Measurements from ENCODE around the gene ANKRD36.
"Not testable (repeated sequence)": the region's sequence is repeated elsewhere in the genome, so short reads cannot be mapped to it uniquely, and the experiment has no call there.

The ANKRD36 gene

GRCh38 chr2:97267411-97268074 lies 154.6 kb downstream of the ANKRD36 start:
- H3K4me2 ChIP-seq (ENCODE audit: low read length), result no peak overlapping the region
- H3K27me3 ChIP-seq (ENCODE audit: low read depth, low read length), result no peaks in the 10 kb centered on the region
- H3K4me1 ChIP-seq (ENCODE audit: low read length), result no peaks in the 10 kb centered on the region
- no peak overlapping the region for H3K4me3 ChIP-seq (ENCODE audit: low read length)
- H4K20me1 ChIP-seq (ENCODE audit: insufficient read depth, low read length), result no peaks in the 10 kb centered on the region
- no peak overlapping the region for H3K9ac ChIP-seq (ENCODE audit: low read length)
- no peaks in the 10 kb centered on the region for H3K9me3 ChIP-seq (ENCODE audit: insufficient read depth, low read length)
- no peak overlapping the region for H3K27ac ChIP-seq (ENCODE audit: low read length)
- TF ChIP-seq EZH2phosphoT487 (IDR thresholded peaks at IDR 0.05; ENCODE audit: low read depth) (no peak), CTCF (IDR thresholded peaks at IDR 0.05; ENCODE audit: low read depth, low read length) (no peak)
- peaks cover 4% of the 10 kb centered on the region for H3K36me3 ChIP-seq (replicated peaks; ENCODE audit: low read depth, low read length)
- no peaks in the 10 kb centered on the region for H3K79me2 ChIP-seq (ENCODE audit: low read length)
- H2AFZ ChIP-seq (ENCODE audit: low read depth, low read length), result no peak overlapping the region

GRCh38 chr2:97268075-97268591 lies 155.2 kb downstream of the ANKRD36 start:
- not testable (repeated sequence) for H3K4me3 ChIP-seq (ENCODE audit: low read length); H3K27ac ChIP-seq (ENCODE audit: low read length); H3K79me2 ChIP-seq (ENCODE audit: low read length); H3K9ac ChIP-seq (ENCODE audit: low read length); H3K4me2 ChIP-seq (ENCODE audit: low read length); H3K36me3 ChIP-seq (replicated peaks; ENCODE audit: low read depth, low read length); H3K4me1 ChIP-seq (ENCODE audit: low read length); H3K9me3 ChIP-seq (ENCODE audit: insufficient read depth, low read length); H3K27me3 ChIP-seq (ENCODE audit: low read depth, low read length); H2AFZ ChIP-seq (ENCODE audit: low read depth, low read length); H4K20me1 ChIP-seq (ENCODE audit: insufficient read depth, low read length)

GRCh38 chr2:97276232-97276798 lies 163.4 kb downstream of the ANKRD36 start:
- not testable (repeated sequence) for H3K27me3 ChIP-seq (ENCODE audit: low read depth, low read length)

GRCh38 chr2:97285187-97285586 lies 172.2 kb downstream of the ANKRD36 start:
- not testable (repeated sequence) for H3K27me3 ChIP-seq (ENCODE audit: low read depth, low read length); H3K4me1 ChIP-seq (ENCODE audit: low read length); H3K27ac ChIP-seq (ENCODE audit: low read length); H3K36me3 ChIP-seq (replicated peaks; ENCODE audit: low read depth, low read length); H4K20me1 ChIP-seq (ENCODE audit: insufficient read depth, low read length); H3K9me3 ChIP-seq (ENCODE audit: insufficient read depth, low read length); H3K79me2 ChIP-seq (ENCODE audit: low read length); H2AFZ ChIP-seq (ENCODE audit: low read depth, low read length); H3K4me3 ChIP-seq (ENCODE audit: low read length); H3K4me2 ChIP-seq (ENCODE audit: low read length); H3K9ac ChIP-seq (ENCODE audit: low read length)

More at GRCh38 chr2:97276232-97276798, 163.4 kb downstream of the ANKRD36 start:
- not testable (repeated sequence) for H3K27ac ChIP-seq (ENCODE audit: low read length); H3K4me2 ChIP-seq (ENCODE audit: low read length); H3K36me3 ChIP-seq (replicated peaks; ENCODE audit: low read depth, low read length); H2AFZ ChIP-seq (ENCODE audit: low read depth, low read length); H4K20me1 ChIP-seq (ENCODE audit: insufficient read depth, low read length); H3K4me1 ChIP-seq (ENCODE audit: low read length); H3K4me3 ChIP-seq (ENCODE audit: low read length); H3K79me2 ChIP-seq (ENCODE audit: low read length); H3K9ac ChIP-seq (ENCODE audit: low read length); H3K9me3 ChIP-seq (ENCODE audit: insufficient read depth, low read length)

- not testable (repeated sequence) for H3K36me3 ChIP-seq (replicated peaks; ENCODE audit: low read depth, low read length); H3K4me3 ChIP-seq (ENCODE audit: low read length); H4K20me1 ChIP-seq (ENCODE audit: insufficient read depth, low read length); H3K4me1 ChIP-seq (ENCODE audit: low read length); H3K9me3 ChIP-seq (ENCODE audit: insufficient read depth, low read length); H3K27ac ChIP-seq (ENCODE audit: low read length); H3K27me3 ChIP-seq (ENCODE audit: low read depth, low read length); H3K4me2 ChIP-seq (ENCODE audit: low read length); H3K9ac ChIP-seq (ENCODE audit: low read length); H2AFZ ChIP-seq (ENCODE audit: low read depth, low read length); H3K79me2 ChIP-seq (ENCODE audit: low read length)
Measured at GRCh38 chr2:97293687-97294086, 180.7 kb downstream of the ANKRD36 start.

Data from OCI-LY3 (cell line).